GM08714 (cell line): ENCODE results near the gene SETD5.
A peak's percentile ranks its signal among the peaks of the same experiment; 100 is the strongest.

Experiments
- H3K4me3 ChIP-seq: fragments of 200-500 bp; sonication (Bioruptor generic); 2 replicates; pipeline ENCODE4 v1.5.1; 2014; ENCODE audit warnings: mild to moderate bottlenecking, low read length, inconsistent platforms
- ZNF274 ChIP-seq: IDR thresholded peaks from 2 replicates; pipeline ENCODE4 v1.6.1; 2012; ENCODE audit warnings: mild to moderate bottlenecking, low read depth, low read length

Gene SETD5, protein sequence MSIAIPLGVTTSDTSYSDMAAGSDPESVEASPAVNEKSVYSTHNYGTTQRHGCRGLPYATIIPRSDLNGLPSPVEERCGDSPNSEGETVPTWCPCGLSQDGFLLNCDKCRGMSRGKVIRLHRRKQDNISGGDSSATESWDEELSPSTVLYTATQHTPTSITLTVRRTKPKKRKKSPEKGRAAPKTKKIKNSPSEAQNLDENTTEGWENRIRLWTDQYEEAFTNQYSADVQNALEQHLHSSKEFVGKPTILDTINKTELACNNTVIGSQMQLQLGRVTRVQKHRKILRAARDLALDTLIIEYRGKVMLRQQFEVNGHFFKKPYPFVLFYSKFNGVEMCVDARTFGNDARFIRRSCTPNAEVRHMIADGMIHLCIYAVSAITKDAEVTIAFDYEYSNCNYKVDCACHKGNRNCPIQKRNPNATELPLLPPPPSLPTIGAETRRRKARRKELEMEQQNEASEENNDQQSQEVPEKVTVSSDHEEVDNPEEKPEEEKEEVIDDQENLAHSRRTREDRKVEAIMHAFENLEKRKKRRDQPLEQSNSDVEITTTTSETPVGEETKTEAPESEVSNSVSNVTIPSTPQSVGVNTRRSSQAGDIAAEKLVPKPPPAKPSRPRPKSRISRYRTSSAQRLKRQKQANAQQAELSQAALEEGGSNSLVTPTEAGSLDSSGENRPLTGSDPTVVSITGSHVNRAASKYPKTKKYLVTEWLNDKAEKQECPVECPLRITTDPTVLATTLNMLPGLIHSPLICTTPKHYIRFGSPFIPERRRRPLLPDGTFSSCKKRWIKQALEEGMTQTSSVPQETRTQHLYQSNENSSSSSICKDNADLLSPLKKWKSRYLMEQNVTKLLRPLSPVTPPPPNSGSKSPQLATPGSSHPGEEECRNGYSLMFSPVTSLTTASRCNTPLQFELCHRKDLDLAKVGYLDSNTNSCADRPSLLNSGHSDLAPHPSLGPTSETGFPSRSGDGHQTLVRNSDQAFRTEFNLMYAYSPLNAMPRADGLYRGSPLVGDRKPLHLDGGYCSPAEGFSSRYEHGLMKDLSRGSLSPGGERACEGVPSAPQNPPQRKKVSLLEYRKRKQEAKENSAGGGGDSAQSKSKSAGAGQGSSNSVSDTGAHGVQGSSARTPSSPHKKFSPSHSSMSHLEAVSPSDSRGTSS (N-terminal part only)

DNA sequence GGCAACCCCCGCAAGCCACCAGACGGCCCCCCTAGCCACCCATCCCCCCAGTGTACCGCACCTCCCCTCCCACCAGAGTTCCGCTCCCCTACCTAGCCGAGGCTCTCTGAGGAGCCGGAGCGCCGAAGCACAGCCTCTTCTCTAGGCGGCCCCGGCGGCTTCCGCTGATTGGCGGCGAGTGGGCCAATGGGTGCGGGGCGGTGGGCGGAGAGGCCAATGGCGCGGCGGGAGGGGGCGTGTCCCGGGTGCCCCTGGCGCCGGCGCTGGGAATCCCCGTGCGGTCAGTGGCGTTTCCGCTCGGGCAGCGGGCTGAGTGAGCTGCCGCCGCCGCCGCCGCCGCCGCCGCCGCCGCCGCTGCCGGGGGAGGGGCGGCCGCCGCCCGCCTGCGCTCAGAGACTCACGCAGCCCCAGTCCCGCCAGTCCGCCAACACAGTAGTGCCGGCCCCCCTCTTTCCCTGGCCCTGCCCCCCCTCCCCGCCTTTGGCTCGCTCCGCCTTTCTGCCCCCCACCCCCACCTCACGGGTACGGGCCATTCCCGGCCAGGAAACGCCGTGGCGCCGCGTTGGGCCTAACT lies at the start of gene SETD5:
TSS of gene SETD5 (plus strand) at position 284 of the 574 bp plus-strand sequence. CDS start 31,324 bp downstream, outside the sequence.
- no peak for TF ChIP-seq ZNF274
- H3K4me3 ChIP-seq: peak within 1 kb of the TSS; percentile 97

- H3K4me3 ChIP-seq: no peak overlapping the region
- no peak for TF ChIP-seq ZNF274
Observed at GRCh38 chr3:9347887-9348286, 49.5 kb upstream of the SETD5 start.

DNA sequence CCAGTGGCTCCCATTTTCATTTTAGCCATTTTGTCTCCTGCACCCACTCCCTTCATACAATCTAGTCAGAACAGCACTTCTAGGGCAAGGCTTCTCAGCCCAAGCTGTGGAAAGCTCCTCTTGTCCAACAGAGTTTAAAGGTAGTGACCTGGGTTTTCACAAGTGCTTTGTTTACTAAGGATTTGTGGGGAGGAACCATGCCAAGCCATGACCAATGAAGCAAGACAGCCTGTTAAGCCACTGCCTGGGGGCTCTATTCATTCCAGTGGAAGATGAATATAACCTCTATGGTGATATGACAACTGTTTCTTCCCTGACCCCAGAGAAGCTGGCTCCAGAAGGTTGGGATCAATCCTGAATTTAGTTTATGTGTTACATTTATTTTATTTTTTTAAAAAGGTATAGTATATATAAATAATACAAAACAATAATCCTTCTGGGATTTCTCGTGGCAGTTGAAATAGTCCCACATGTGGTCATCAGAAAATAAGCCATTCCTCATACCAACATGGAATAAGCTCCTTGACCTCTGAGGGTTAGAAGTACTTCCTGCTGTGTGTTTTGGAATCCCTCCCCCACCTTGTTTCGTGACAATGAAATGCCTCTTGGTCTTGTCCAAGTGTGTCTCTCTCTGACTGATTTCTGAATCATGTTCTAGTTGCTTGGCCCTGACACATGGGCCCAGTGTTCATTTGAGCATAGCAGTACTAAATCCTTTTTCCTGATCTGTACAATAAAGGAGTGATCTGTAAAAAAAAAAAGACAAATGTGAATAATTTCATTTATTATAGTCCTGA lies 47.9 kb upstream of the SETD5 start:
- no peak overlapping the region for H3K4me3 ChIP-seq
- TF ChIP-seq ZNF274: no peak

DNA sequence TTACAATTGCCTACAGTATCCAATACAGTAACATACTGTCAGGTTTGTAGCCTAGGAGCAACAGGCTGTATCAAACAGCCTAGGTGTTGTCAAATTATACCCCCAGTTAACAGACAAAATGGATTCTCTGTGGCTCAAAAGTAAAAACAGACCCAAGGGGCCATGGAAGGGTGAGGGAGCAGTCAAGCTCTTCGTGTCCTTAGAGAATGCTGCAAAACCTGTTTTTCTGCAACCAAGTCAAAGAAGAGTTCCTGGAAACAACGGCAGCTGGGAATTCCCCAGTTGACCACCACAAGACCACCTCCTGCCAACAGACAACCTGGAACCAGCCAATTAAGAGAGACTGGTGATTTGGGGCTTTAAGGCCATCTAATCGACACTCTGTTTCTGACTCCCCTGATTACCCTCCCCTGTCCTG lies 45.7 kb upstream of the SETD5 start:
- H3K4me3 ChIP-seq: no peak overlapping the region
- no peak for TF ChIP-seq ZNF274

DNA sequence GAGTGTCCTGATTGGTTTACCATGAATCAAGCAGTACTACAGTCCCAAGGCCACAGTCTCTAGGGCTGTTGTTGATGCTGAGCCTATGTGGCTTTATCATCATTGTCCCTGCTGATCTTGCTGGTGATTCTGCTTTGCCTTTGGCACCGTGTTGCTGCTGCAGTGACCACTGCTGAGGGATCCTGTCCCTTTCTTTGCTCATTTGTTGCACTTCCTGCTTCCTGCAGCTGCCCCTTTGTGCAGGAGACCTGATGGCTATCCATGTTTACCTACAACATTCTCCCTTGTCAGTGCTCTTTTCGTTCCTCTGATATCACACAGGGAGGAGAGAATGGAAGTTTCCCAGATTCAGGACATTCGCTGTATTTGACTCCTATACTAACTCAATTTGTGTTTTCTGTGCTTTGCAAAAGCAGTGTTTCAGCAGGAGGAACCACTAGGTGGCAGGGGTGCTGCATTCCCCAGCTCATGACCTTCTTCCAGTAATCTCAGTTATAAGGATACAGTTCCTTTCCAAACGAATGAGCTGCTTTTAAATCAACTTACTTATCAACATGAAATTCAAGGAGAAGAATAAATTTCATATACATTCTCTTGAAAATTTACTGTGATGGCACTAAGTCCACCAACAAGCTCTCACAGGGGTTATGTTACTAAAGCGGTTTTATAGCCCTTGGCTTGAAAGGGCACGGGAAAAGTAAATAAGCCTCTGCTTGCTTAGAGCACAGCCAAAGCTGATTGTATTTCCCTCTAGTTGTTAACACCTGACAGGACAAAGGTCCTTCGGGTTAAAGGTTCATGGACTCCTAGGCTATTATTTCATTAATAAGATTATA lies 44.3 kb upstream of the SETD5 start:
- no peak overlapping the region for H3K4me3 ChIP-seq
- no peak for TF ChIP-seq ZNF274

- no peak for TF ChIP-seq ZNF274
- H3K4me3 ChIP-seq: peak overlapping the region; percentile 85; the same call in 1 of the 2 replicates
Observed at GRCh38 chr3:9361691-9362388, 35.6 kb upstream of the SETD5 start.

DNA sequence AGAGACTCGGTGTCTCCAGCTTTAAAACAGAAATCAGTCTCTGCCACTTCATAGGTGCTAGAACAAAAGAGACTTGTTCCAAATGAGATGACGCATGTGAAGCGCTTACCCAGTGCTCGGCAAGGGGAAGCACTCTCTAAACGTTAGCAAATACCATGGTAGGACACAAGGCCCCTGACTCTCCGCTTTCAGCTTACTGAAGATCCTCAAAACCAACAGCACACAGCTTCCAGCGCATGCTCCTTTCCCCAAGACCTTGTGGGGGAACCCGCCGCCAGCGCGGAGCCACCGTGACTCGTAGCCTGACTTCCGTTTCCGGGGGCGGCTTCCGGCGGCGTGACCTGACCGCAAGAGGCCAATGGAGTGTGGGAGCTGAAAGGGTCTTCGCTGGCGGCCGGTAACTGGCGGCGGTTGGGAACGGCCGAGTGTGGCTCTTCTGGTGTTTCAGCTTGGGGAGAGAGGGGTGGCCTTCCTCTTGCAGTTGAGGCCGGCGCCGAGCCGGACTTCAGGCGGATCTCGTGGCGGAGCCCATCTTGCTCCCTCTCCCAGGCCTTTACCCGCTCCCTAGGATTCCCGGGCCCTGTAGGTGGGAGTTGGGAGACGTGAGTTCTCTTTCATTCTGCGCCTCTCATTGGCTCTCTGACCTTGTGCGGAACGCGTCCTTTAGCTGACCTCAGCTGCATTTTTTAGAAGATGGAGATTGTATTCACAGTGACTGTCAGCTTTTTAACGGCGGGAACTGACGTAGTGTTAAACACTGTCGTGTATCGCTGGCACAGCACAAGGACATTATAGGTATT lies 34.5 kb upstream of the SETD5 start, which contains the start of gene THUMPD3:
TSS of gene THUMPD3 (plus strand) at position 324 of the 800 bp plus-strand sequence. CDS start 2,015 bp downstream, outside the sequence.
- no peak for TF ChIP-seq ZNF274
- peak within 1 kb of the TSS; percentile 85 for H3K4me3 ChIP-seq

GRCh38 chr3:9369508-9369907 lies 27.9 kb upstream of the SETD5 start:
- TF ChIP-seq ZNF274: no peak
- H3K4me3 ChIP-seq: no peak overlapping the region

GRCh38 chr3:9373465-9373864 lies 23.9 kb upstream of the SETD5 start:
- TF ChIP-seq ZNF274: no peak

GRCh38 chr3:9377981-9378380 lies 19.4 kb upstream of the SETD5 start:
- no peak for TF ChIP-seq ZNF274
- no peak overlapping the region for H3K4me3 ChIP-seq

More at GRCh38 chr3:9373465-9373864, 23.9 kb upstream of the SETD5 start:
- no peak overlapping the region for H3K4me3 ChIP-seq

- TF ChIP-seq ZNF274: no peak
- H3K4me3 ChIP-seq: no peak overlapping the region
Observed at GRCh38 chr3:9379327-9379726, 18.1 kb upstream of the SETD5 start.
